Panc1 (cell line): ENCODE results near the gene COL4A2.
"Not testable (repeated sequence)": the region's sequence is repeated elsewhere in the genome, so short reads cannot be mapped to it uniquely, and the experiment has no call there.

Source experiments
- CTCF ChIP-seq: fragments of 450-650 bp; IDR thresholded peaks from 2 replicates; pipeline ENCODE4 v1.5.1; 2017; ENCODE audit warnings: mild to moderate bottlenecking
- POLR2AphosphoS5 ChIP-seq: IDR thresholded peaks from 2 replicates; pipeline ENCODE4 v1.6.1; 2012; ENCODE audit warnings: mild to moderate bottlenecking, low read depth, low read length, moderate library complexity
- REST ChIP-seq, 2 experiments: IDR thresholded peaks; 2 replicates each; pipeline ENCODE4 v1.6.1; 2011 to 2012; ENCODE audit warnings: low read depth in 2 of 2, control low read depth in 1 of 2, low read length in 1 of 2, mild to moderate bottlenecking in 1 of 2, moderate library complexity in 1 of 2; ENCODE audit not compliant: insufficient read depth in 1 of 2
- SIN3A ChIP-seq: IDR thresholded peaks from 2 replicates; pipeline ENCODE4 v1.6.1; 2012; ENCODE audit warnings: low read depth, mild to moderate bottlenecking, low read length, moderate library complexity, borderline replicate concordance; ENCODE audit not compliant: insufficient read depth
- TCF7L2 ChIP-seq: IDR thresholded peaks from 2 replicates; pipeline ENCODE4 v1.6.1; 2011; ENCODE audit warnings: mild to moderate bottlenecking, low read depth, low read length, inconsistent platforms

GRCh38 chr13:110497896-110498295, 190.8 kb downstream of the COL4A2 start:
- TF ChIP-seq CTCF; REST (IDR thresholded peaks at IDR 0.05; ENCODE audit: insufficient read depth in 1 of 2, low read depth in 2 of 2, low read length in 1 of 2); POLR2AphosphoS5; SIN3A; TCF7L2: not testable (repeated sequence)
